GM12878 (cell line): Measurements from ENCODE around the gene RINT1. TPM values are rescaled to one million over a fixed set of nuclear protein-coding genes. Genes with fewer than 3 reads are reported as not detected.

ENCODE experiments used
- CBX3 ChIP-seq: fragments of 200-600 bp; sonication (generic); IDR thresholded peaks from 2 replicates; pipeline ENCODE4 v1.6.1; 2016; ENCODE audit warnings: low read depth, borderline replicate concordance
- E2F4 ChIP-seq: IDR thresholded peaks from 2 replicates; pipeline ENCODE4 v1.6.1; 2012; ENCODE audit warnings: low read depth, low read length, improper control_type of control experiment
- EGR1 ChIP-seq, 2 experiments: IDR thresholded peaks; 1 replicate in 1 of 2; 2 replicates in 1 of 2; pipeline ENCODE4 v1.6.1; 2011 to 2012; ENCODE audit warnings: low read depth in 2 of 2, low read length in 2 of 2, borderline replicate concordance in 1 of 2, mild to moderate bottlenecking in 1 of 2, moderate library complexity in 1 of 2
- NR2C1 ChIP-seq: fragments of 450-650 bp; IDR thresholded peaks from 2 replicates; pipeline ENCODE4 v1.6.1; 2017; ENCODE audit warnings: antibody characterized with exemption, mild to moderate bottlenecking, moderate library complexity
- NRF1 ChIP-seq: conservative IDR thresholded peaks from 2 replicates; pipeline ENCODE4 v1.6.1; 2011; ENCODE audit warnings: mild to moderate bottlenecking, low read depth, low read length, improper control_type of control experiment
- PKNOX1 ChIP-seq: fragments of 450-650 bp; IDR thresholded peaks from 2 replicates; pipeline ENCODE4 v1.6.1; 2016; ENCODE audit warnings: mild to moderate bottlenecking
- RFX5 ChIP-seq: IDR thresholded peaks from 2 replicates; pipeline ENCODE4 v1.6.1; 2011; ENCODE audit warnings: low read depth, low read length, improper control_type of control experiment
- SIN3A ChIP-seq: IDR thresholded peaks from 2 replicates; pipeline ENCODE4 v1.6.1; 2012; ENCODE audit warnings: low read depth, low read length, improper control_type of control experiment
- SMAD1 ChIP-seq: fragments of 450-650 bp; IDR thresholded peaks from 2 replicates; pipeline ENCODE4 v1.6.1; 2018; ENCODE audit warnings: mild to moderate bottlenecking, low read depth; ENCODE audit not compliant: partially characterized antibody
- ZBTB33 ChIP-seq: fragments of 450-650 bp; IDR thresholded peaks from 2 replicates; pipeline ENCODE4 v1.6.1; 2017; ENCODE audit warnings: mild to moderate bottlenecking
- ZNF592 ChIP-seq: fragments of 450-650 bp; IDR thresholded peaks from 2 replicates; pipeline ENCODE4 v1.6.1; 2017; ENCODE audit warnings: mild to moderate bottlenecking, moderate library complexity
- ZNF687 ChIP-seq: fragments of 450-650 bp; IDR thresholded peaks from 2 replicates; pipeline ENCODE4 v1.6.1; 2017; ENCODE audit warnings: mild to moderate bottlenecking, moderate library complexity
- ZSCAN29 ChIP-seq: fragments of 450-650 bp; IDR thresholded peaks from 2 replicates; pipeline ENCODE4 v1.6.1; 2017; ENCODE audit warnings: mild to moderate bottlenecking, moderate library complexity
- polyA plus RNA-seq, 11 experiments: library from polyadenylated mRNA; depleted of rRNA in 4 of 11; unstranded in 6 of 11; stranded (reverse) in 5 of 11; fragments of >200 nt; fragmentation: Nextera tagmentation in 4 of 11; fragmentation: Illumina TruSeq in 1 of 11; extraction: Ambion mirVana in 4 of 11; extraction: Trizol in 1 of 11; gene quantifications; 1 replicate in 1 of 11; 2 replicates in 10 of 11; pipeline versions ENCODE4 v1.2.1 to v1.2.3, GENCODE V29; 2011 to 2016; ENCODE audit warnings: inconsistent platforms in 2 of 11, missing spikeins in 2 of 11, low read depth in 1 of 11
- total RNA-seq, 4 experiments: library from RNA; depleted of rRNA in 3 of 4; stranded (reverse); fragments of >200 nt in 3 of 4; fragmentation: Illumina TruSeq in 1 of 4; extraction: Trizol in 1 of 4; gene quantifications; 2 replicates each; pipeline versions ENCODE4 v1.2.1 to v1.2.3, GENCODE V29; 2013 to 2021

The RINT1 gene
- total and polyA plus RNA-seq, 10 of the 15 experiments (the other 5 are each of a cell fraction or from before 2014, with no cell fraction given) = 6.7 to 32.3 (median 17.3) TPM

GRCh38 chr7:105531792-105532671 is at the start of gene RINT1 (continued):
- TF ChIP-seq NR2C1 (0 out of 2 replicates have a peak, but pooled peaks have one; percentile 26), ZSCAN29 (no peak), ZNF687 (peak; percentile 89), RFX5 (no peak), NRF1 (no peak), ZBTB33 (no peak), SMAD1 (peak; percentile 75), SIN3A (peak; percentile 88), ZNF592 (no peak), E2F4 (no peak), PKNOX1 (no peak), CBX3 (no peak), EGR1 (IDR thresholded peaks at IDR 0.05; ENCODE audit: borderline replicate concordance in 1 of 2, low read depth in 2 of 2, low read length in 2 of 2) (peak in 1 of 2 experiments; percentile 87; a peak in 2 of 3 replicates)
